ENCODE data around the gene GRIK3.

GRIK3 gene

DNA sequence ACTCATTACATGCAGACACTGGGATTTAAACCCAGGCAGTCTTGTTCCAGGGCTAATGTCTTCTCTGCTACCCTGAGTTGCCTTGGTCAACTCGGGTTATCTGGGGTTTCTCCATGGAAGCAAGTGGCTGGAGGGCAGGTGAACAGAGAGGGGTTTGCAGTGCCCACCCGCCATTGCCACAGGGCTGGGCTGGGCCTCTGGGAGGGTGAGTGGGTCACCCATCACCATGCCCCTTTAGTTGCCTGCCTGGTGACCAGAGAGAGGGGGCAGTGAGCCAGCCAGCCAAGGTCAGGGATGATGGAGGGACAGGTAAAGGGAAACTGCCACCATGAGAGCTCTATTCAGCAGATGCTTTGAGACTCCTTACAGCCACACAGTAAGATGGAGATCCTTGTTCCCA, 53.2 kb downstream of the GRIK3 start:
- no peak for DNase-seq (ENCODE audit: low read depth in 2 of 2)

- DNase-seq (ENCODE audit: low read depth in 2 of 2) = no peak
Observed at GRCh38 chr1:36977731-36978406, 56.4 kb downstream of the GRIK3 start.

DNA sequence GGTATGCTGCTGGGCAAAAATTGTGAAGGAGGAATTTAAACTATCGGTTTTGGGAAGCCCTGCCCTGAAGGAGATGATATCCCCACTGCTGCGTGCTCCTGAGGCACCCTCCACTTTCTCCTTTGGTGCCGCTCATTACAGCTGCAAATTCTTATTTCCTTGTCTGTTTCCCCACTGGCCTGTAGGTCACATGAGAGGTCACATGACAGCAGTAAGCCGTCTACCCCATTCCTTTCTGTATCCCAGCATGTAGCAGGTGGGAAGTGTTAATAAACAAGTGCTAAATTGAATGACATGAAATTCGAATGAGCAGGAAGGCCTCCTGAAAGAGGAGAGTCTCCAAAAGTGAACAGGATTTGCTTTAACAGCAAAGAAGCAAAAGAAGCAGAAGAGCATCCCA, 58.7 kb downstream of the GRIK3 start:
- no peak for DNase-seq (ENCODE audit: low read depth in 2 of 2)

DNA sequence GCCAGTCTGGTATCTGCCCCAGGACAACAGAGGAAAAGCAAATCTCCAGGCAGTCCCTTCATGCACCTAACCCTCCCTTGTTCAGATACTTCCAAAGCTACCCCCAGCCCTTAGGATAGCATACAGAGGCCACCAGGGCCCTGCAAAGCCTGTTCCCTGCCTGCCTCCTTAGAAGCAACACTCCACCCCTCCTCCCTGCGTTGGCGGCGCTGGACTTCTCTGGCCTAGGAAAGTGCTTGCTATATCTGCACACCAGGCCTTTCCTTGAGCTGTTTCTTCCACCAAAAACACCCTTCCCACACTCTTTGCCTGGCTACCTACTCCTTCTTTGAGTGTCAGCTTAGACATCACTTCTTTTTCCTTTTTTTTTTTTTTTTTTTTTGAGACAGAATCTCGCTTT, 61.3 kb downstream of the GRIK3 start:
- DNase-seq (ENCODE audit: low read depth in 2 of 2) = no peak

DNA sequence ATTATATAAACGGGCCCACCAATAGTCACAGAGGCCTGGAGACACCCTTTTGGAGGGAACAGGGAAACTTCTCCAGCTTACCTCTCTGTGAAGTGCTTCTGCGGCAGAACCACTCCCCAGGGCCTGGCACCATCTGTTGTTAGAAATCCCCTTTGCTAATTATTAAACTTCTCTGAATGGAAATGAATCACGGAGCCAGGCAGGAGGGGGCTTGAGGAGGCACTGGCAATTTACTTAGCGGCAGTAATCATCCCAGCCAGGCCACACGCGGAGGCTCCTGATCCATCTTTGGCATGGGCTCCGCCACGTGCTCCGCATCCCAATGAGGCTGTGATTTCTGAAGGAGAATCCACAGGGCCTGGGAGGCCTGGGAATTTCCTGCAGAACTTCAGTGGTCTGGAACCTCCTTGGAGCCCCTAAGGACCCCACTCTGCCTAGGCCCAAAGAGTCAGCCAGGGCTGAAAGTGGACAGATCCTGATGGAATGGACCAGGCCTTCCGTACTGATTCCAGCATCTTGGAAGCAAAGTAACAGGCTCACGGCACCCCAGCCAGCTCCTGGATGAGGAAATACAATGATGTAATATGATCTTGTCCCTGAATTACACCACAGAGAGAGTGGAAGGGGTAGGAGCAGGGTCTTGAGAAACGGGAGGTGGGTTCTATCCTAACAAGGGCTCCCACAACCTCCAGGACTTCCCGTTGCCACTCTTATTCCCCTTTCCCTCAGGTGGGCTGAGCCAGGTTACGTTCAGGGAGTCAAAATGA, 62.3 kb downstream of the GRIK3 start:
- no peak for DNase-seq (ENCODE audit: low read depth in 2 of 2)

DNA sequence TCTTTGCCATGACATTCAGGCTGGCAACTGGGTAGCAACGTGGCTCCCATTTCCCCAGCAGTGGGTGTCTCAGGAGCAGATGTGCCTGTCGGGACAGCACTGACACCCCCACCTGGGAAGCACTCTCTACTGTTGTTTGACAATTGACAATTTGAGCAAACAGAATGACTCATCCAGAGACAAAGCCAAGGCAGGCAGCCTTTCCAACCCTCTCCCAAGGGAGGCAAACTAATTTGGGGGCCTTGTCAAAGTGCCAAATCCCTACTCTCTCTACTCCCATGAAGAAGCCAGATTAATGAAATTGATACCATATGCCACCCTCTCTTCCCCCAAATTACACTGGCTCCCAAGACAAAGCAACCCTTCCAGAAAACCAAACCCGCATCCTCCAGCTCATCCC, 65.6 kb downstream of the GRIK3 start:
- DNase-seq (ENCODE audit: low read depth in 2 of 2) = no peak

- DNase-seq (ENCODE audit: low read depth in 2 of 2) = no peak
Observed at GRCh38 chr1:36966242-36966641, 68.1 kb downstream of the GRIK3 start.

- DNase-seq (ENCODE audit: low read depth in 2 of 2) = no peak
Observed at GRCh38 chr1:36965275-36966159, 68.8 kb downstream of the GRIK3 start.

DNA sequence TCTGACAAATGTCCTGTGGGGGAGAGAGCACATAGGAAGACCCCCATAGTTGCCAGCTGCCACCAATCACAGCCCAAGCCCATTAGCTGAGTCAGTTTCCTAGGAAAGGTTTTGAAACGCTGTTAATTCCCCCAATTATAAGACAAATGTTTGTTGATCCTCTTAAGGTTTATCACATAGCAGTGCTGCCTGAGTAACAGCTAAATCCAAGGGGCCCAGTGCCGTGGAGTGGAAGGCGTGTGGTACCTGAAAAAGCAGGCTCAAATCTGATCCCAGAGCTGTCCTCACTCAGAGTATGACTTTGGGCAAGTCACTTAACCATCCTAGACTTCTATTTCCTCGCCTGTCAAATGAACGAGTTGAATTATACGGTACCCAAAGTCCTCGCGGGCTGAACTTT, 69.5 kb downstream of the GRIK3 start:
- DNase-seq (ENCODE audit: low read depth in 2 of 2) = no peak

GRCh38 chr1:36963006-36963405, 71.3 kb downstream of the GRIK3 start:
- no peak for DNase-seq (ENCODE audit: low read depth in 2 of 2)

GRCh38 chr1:36961062-36961615, 73.2 kb downstream of the GRIK3 start:
- no peak for DNase-seq (ENCODE audit: low read depth in 2 of 2)

DNA sequence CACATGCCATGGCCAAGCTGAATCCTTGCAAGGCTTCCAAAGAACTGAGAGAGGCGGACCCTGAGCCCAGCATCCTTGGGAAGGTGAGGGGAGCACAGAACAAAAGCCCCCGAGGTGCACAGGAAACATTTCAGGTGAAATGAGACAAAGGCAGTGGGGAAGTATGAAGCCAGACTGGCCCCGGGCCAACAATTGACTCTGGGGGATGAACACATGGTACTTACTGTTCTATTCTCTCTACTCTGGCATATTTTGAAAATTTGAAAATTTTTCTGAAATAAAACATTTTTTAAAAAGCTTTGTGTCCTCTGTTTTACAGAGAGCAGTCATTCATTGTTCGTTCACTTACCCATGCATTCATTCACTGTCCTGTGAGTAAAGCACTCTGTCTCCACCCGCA, 77.7 kb downstream of the GRIK3 start:
- no peak for DNase-seq (ENCODE audit: low read depth in 2 of 2)

DNA sequence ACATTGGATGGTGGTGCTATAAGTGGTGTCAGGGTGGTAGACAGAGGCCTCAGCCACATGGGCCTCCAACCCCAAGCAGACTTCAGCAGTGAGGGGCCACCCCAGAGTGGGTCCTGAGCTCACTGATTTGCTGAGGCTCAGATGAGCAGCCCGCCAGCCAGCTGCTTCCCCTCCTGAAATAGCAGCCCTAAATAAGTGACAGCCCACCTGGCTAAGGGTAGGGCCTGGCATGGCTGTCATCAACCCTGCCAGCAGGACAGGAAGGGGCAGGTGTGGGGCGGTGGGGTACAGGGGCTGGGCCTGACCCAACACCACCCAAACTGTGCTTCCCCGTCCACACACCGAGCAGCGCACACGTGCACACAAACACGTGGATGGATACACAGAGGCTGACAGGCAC, 79.3 kb downstream of the GRIK3 start:
- no peak for DNase-seq (ENCODE audit: low read depth in 2 of 2)

DNA sequence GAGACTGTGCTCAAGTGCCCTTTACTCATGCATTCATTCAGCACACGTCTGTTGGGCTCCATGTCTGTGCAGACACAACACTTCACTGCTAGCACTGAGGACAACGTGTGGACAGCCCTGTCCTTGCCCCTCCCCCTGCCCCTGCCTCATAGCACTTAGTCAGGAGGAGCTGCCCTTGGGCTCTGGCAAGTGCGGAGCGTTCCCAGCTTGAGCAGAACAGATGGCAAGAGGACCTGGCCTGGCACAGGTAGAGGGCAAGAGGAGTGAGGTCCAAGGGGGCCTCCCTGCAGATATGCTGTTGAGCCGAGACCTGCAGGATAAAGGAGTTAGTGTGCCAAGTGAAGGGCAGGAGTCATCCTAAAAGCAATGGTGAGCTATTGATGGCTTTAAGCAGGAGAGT, 81.3 kb downstream of the GRIK3 start:
- DNase-seq (ENCODE audit: low read depth in 2 of 2) = no peak

- no peak for DNase-seq (ENCODE audit: low read depth in 2 of 2)
Observed at GRCh38 chr1:36951761-36952160, 82.6 kb downstream of the GRIK3 start.

DNA sequence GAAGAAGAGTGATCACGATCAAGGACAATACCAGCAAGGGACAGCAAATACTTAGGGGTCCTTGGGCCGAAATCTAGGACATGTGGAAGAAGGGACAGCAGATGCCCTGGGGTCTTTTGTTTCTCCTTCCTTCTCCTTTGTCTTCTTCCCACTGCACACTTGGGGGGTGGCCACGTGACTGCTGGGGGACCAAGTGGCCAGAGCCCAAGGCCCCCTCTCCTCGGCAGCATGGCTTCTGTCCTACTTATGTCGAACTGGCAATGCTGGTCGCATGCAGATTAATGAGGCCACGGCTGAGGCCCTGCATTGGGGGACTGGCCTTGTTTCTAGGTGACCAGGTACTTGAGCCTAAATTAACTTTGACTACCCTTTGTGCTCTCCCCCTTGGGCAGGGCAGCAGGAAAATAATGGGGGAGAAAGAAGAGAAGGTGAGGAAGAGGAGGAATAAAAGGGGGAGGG, 83.0 kb downstream of the GRIK3 start:
- DNase-seq (ENCODE audit: low read depth in 2 of 2) = no peak

DNA sequence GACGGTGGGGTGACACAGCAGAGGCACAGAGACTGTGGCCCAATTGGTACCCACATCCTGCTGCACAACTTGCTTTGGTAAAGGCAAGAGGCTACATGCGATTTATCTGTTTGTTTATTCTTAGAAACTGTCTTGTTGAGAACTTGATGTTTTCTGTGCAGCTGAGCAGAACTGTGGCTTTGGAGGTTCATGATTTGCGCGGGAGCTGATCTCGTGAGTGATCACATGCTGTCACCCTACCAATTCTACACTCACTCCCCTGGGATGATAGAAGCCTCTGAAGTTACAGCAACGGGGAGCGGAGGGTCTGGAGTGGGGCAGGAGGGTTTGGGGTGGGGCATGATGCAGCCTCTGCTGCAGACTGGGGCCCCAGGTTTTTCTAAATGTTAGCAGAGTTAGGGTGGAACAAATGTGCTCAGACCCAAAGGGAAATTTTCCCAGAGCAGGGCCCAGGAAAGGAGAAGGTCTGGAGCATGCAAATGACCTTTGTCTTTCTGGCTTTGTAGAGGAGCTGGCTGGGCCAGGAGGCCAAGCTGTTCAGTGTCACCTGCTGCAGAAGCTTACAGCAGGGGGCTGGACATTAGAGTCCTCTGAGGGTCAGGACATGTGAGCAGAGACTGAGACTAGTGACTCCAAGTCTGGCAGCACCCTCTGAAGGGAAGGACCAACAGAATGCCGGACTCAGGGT, 83.6 kb downstream of the GRIK3 start:
- DNase-seq (ENCODE audit: low read depth in 2 of 2) = no peak

DNA sequence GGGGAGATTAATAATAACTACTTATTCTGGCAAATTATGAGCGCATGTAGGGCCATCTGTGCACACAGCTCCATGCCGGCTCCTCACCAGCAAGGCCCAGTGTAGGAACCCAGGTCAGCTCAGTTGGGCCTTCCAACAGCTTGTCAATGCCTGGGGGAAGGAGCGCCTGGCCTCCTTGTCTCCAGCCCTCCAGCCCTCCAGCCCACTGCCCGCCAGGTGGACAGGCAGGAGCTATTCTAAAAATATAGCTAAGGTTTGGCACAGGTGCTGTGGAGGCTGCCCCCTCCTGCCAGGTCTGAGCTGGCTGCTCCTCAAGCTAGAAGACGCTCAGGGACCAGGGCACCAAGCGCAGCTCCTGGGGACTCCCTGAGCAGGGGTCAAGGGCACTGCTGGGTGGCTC, 85.7 kb downstream of the GRIK3 start:
- DNase-seq (ENCODE audit: low read depth in 2 of 2) = no peak

- no peak for DNase-seq (ENCODE audit: low read depth in 2 of 2)
Observed at GRCh38 chr1:36948147-36948546, 86.2 kb downstream of the GRIK3 start.

- no peak for DNase-seq (ENCODE audit: low read depth in 2 of 2)
Observed at GRCh38 chr1:36947384-36947783, 86.9 kb downstream of the GRIK3 start.

- DNase-seq (ENCODE audit: low read depth in 2 of 2) = no peak
Observed at GRCh38 chr1:36944883-36945282, 89.4 kb downstream of the GRIK3 start.

DNA sequence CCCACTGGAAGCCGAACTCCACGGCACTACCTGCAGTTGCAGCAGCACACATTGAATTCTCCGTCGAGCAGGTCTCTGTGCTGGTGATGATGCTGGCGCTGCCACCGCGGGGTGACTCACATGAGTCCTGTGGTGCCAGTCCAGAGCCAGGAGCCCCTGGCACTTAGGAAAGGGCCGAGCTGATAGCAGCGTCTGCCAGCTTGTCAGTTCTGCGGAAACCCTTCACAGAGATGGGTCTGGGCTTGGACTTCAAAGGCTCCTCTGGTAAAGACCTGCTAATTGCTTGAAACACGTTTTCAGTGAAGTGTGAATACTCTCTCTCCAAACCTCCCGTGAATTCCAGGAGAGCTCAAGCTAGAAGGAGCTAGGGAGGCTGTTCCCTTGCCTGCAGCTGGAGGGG, 92.2 kb downstream of the GRIK3 start:
- no peak for DNase-seq (ENCODE audit: low read depth in 2 of 2)

All from stimulated activated CD8-positive, alpha-beta memory T cell treated with anti-CD3 and anti-CD28 coated beads, Interleukin-15, amount 100 ng/mL, for 4 hours (primary cell).